Endothelial cell of umbilical vein (primary cell): Measurements from ENCODE around the gene KLC3.

Source experiments
- MYC ChIP-seq: IDR thresholded peaks from one replicate; pipeline ENCODE4 v1.6.1; 2011; ENCODE audit warnings: mild to moderate bottlenecking, low read depth, low read length
- POLR2A ChIP-seq: IDR thresholded peaks from 2 replicates; pipeline ENCODE4 v1.6.1; 2012; ENCODE audit warnings: low read depth, mild to moderate bottlenecking, control low read depth, low read length
- POLR2AphosphoS5 ChIP-seq: IDR thresholded peaks from 2 replicates; pipeline ENCODE4 v1.6.1; 2012; ENCODE audit warnings: low read depth, mild to moderate bottlenecking, control low read depth, low read length, moderate library complexity; ENCODE audit not compliant: insufficient read depth
- TF ChIP-seq, protein P1 (sequence below), 2 donors: IDR thresholded peaks; 1 replicate in 1 of 2; 2 replicates in 1 of 2; pipeline ENCODE4 v1.5.1; 2011; ENCODE audit warnings: low read length in 2 of 2, mild to moderate bottlenecking in 2 of 2, moderate library complexity in 2 of 2, control low read depth in 1 of 2, inconsistent platforms in 1 of 2, low read depth in 1 of 2; ENCODE audit not compliant: insufficient read depth in 1 of 2; ENCODE audit errors: extremely low read depth in 1 of 2

DNA sequence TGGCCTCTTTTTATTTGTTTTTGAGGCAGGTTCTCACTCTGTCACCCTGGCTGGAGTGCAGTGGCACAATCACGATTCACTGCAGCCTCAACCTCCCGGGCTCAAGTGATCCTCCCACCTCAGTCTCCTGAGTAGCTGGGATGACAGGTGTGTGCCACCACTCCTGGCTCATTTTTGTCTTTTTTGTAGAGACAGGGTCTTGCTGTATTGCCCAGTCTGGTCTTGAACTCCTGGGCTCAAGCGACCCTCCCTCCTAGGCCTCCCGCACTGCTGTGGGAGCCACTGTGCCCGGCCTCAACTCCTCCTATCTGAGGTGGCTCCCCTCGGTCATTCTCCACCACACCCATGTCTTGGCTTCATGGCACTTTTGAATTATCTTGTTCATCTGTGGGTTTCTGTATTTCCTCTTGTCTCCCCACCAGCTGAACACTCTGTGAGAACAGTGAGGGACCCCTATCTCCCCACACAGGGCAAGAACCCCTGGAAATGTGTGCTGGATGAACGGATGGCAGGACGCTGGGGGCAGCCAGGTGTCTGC lies 25.8 kb upstream of the KLC3 start:
- no peak for TF ChIP-seq MYC
- TF ChIP-seq, protein P1, sequence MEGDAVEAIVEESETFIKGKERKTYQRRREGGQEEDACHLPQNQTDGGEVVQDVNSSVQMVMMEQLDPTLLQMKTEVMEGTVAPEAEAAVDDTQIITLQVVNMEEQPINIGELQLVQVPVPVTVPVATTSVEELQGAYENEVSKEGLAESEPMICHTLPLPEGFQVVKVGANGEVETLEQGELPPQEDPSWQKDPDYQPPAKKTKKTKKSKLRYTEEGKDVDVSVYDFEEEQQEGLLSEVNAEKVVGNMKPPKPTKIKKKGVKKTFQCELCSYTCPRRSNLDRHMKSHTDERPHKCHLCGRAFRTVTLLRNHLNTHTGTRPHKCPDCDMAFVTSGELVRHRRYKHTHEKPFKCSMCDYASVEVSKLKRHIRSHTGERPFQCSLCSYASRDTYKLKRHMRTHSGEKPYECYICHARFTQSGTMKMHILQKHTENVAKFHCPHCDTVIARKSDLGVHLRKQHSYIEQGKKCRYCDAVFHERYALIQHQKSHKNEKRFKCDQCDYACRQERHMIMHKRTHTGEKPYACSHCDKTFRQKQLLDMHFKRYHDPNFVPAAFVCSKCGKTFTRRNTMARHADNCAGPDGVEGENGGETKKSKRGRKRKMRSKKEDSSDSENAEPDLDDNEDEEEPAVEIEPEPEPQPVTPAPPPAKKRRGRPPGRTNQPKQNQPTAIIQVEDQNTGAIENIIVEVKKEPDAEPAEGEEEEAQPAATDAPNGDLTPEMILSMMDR (IDR thresholded peaks at IDR 0.05; ENCODE audit: extremely low read depth in 1 of 2, insufficient read depth in 1 of 2, low read depth in 1 of 2, low read length in 2 of 2): no peak
- no peak for TF ChIP-seq POLR2AphosphoS5
- no peak for TF ChIP-seq POLR2A
